HEK293 (cell line): ENCODE results near the gene VAT1.
A peak's percentile ranks its signal among the peaks of the same experiment; 100 is the strongest.

Source experiments
- CTCF ChIA-PET: fragments of 350-600 bp; formaldehyde crosslinking; extraction: SDS; loops from one replicate; lab custom pipeline; 2021; ENCODE audit warnings: antibody characterized with exemption; lab: Yijun Ruan, JAX
- POLR2A ChIA-PET: fragments of 300-600 bp; formaldehyde crosslinking; extraction: SDS; loops from one replicate; lab custom pipeline; 2020; ENCODE audit warnings: antibody characterized with exemption, inconsistent platforms; lab: Yijun Ruan, JAX
- H3K27ac ChIP-seq: fragments of 200-500 bp; sonication (Bioruptor generic); 2 replicates; pipeline ENCODE4 v1.5.1; 2014; ENCODE audit warnings: low read depth, low read length, control low read depth, inconsistent platforms; ENCODE audit errors: extremely low read depth
- H3K36me3 ChIP-seq, 2 experiments: fragments of 200-500 bp in 1 of 2; sonication (Bioruptor generic) in 1 of 2; 1 replicate in 1 of 2; 2 replicates in 1 of 2; pipeline ENCODE4 v1.5.1; 2014 to 2017; ENCODE audit warnings: inconsistent platforms in 2 of 2, low read length in 2 of 2; ENCODE audit not compliant: control insufficient read depth in 2 of 2, insufficient read depth in 1 of 2
- H3K4me1 ChIP-seq: fragments of 200-500 bp; sonication (Bioruptor generic); 2 replicates; pipeline ENCODE4 v1.5.1; 2014; ENCODE audit warnings: mild to moderate bottlenecking, low read length, inconsistent platforms; ENCODE audit not compliant: control insufficient read depth, insufficient read depth
- H3K4me3 ChIP-seq: 2 replicates; pipeline ENCODE4 v1.5.1; 2011; ENCODE audit warnings: low read depth, mild to moderate bottlenecking, control low read depth, low read length, moderate library complexity
- H3K9me3 ChIP-seq: fragments of 200-500 bp; sonication (Bioruptor generic); 2 replicates; pipeline ENCODE4 v1.5.1; 2014; ENCODE audit warnings: low read depth, low read length, inconsistent platforms; ENCODE audit not compliant: control insufficient read depth, insufficient read depth
- EGR2 ChIP-seq: fragments of 450-650 bp; formaldehyde crosslinking; IDR thresholded peaks from 2 replicates; pipeline ENCODE4 v1.5.1; 2016; ENCODE audit warnings: low read depth, missing biosample characterization, missing genetic modification characterization
- KLF1 ChIP-seq: fragments of 450-650 bp; formaldehyde crosslinking; IDR thresholded peaks from 2 replicates; pipeline ENCODE4 v1.5.1; 2016; ENCODE audit warnings: missing biosample characterization, missing genetic modification characterization
- KLF8 ChIP-seq: fragments of 450-650 bp; formaldehyde crosslinking; IDR thresholded peaks from 2 replicates; pipeline ENCODE4 v1.5.1; 2016; ENCODE audit warnings: missing biosample characterization, missing genetic modification characterization
- SETDB1 ChIP-seq: IDR thresholded peaks from one replicate; pipeline ENCODE4 v1.6.1; 2017; ENCODE audit warnings: mild to moderate bottlenecking, low read length, moderate library complexity, mixed read lengths; ENCODE audit not compliant: insufficient read length
- ZBTB49 ChIP-seq: fragments of 450-650 bp; formaldehyde crosslinking; IDR thresholded peaks from 2 replicates; pipeline ENCODE4 v1.5.1; 2016; ENCODE audit warnings: missing biosample characterization, missing genetic modification characterization, low read depth
- ZFHX2 ChIP-seq: fragments of 450-650 bp; formaldehyde crosslinking; conservative IDR thresholded peaks from 2 replicates; pipeline ENCODE4 v1.5.1; 2016; ENCODE audit warnings: missing biosample characterization, missing genetic modification characterization
- ZFP41 ChIP-seq: fragments of 450-650 bp; formaldehyde crosslinking; IDR thresholded peaks from 2 replicates; pipeline ENCODE4 v1.5.1; 2016; ENCODE audit warnings: missing biosample characterization, missing genetic modification characterization, borderline replicate concordance
- ZNF148 ChIP-seq: fragments of 450-650 bp; formaldehyde crosslinking; IDR thresholded peaks from 2 replicates; pipeline ENCODE4 v1.5.0; 2017; ENCODE audit warnings: missing biosample characterization, missing genetic modification characterization, borderline replicate concordance
- ZNF155 ChIP-seq: fragments of 450-650 bp; formaldehyde crosslinking; IDR thresholded peaks from 2 replicates; pipeline ENCODE4 v1.5.1; 2016; ENCODE audit warnings: missing biosample characterization, missing genetic modification characterization
- ZNF391 ChIP-seq: fragments of 450-650 bp; formaldehyde crosslinking; IDR thresholded peaks from 2 replicates; pipeline ENCODE4 v1.5.1; 2016; ENCODE audit warnings: low read depth, missing biosample characterization, missing genetic modification characterization, borderline replicate concordance
- ZNF398 ChIP-seq: fragments of 450-650 bp; formaldehyde crosslinking; IDR thresholded peaks from 2 replicates; pipeline ENCODE4 v1.5.1; 2017; ENCODE audit warnings: missing biosample characterization, missing genetic modification characterization
- ZNF558 ChIP-seq: fragments of 450-650 bp; formaldehyde crosslinking; IDR thresholded peaks from 2 replicates; pipeline ENCODE4 v1.5.1; 2016; ENCODE audit warnings: missing biosample characterization, missing genetic modification characterization
- ZNF571 ChIP-seq: fragments of 450-650 bp; formaldehyde crosslinking; IDR thresholded peaks from 2 replicates; pipeline ENCODE4 v1.5.0; 2017; ENCODE audit warnings: missing biosample characterization, missing genetic modification characterization
- ZNF639 ChIP-seq: fragments of 450-650 bp; formaldehyde crosslinking; IDR thresholded peaks from 2 replicates; pipeline ENCODE4 v1.5.1; 2016; ENCODE audit warnings: missing biosample characterization, missing genetic modification characterization
- ZNF837 ChIP-seq: fragments of 450-650 bp; formaldehyde crosslinking; IDR thresholded peaks from 2 replicates; pipeline ENCODE4 v1.5.1; 2016; ENCODE audit warnings: missing biosample characterization, missing genetic modification characterization
- ZNF843 ChIP-seq: fragments of 450-650 bp; formaldehyde crosslinking; IDR thresholded peaks from 2 replicates; pipeline ENCODE4 v1.5.1; 2016; ENCODE audit warnings: missing biosample characterization, missing genetic modification characterization

VAT1 gene

GRCh38 chr17:43020789-43021740 is 1.1 kb downstream of the VAT1 start (continued):
- no peak for TF ChIP-seq ZNF837 (tag by site-specific recombination)
- no peak for TF ChIP-seq SETDB1
- no peak for TF ChIP-seq ZNF639
- TF ChIP-seq EGR2 (tag by site-specific recombination) = no peak
- no peak for TF ChIP-seq ZBTB49 (tag by site-specific recombination)
- TF ChIP-seq KLF8 (tag by site-specific recombination) = peak; percentile 19
- TF ChIP-seq ZFP41 (tag by site-specific recombination) = no peak
- TF ChIP-seq ZFHX2 = no peak
- TF ChIP-seq ZNF843 = no peak
- TF ChIP-seq ZNF391 (tag by site-specific recombination) = no peak; the same call in 1 of the 2 replicates
- TF ChIP-seq ZNF148 (tag by site-specific recombination) = no peak
- TF ChIP-seq ZNF155 (tag by site-specific recombination) = no peak
- TF ChIP-seq ZNF571 (tag by site-specific recombination) = no peak

GRCh38 chr17:43020030-43020621 is 2.1 kb downstream of the VAT1 start:
- H3K9me3 ChIP-seq = no peaks in the 10 kb centered on the region
- TF ChIP-seq ZNF398 = peak; percentile 51; the same call in 1 of the 2 replicates
- TF ChIP-seq KLF1 (tag by site-specific recombination) = no peak
- TF ChIP-seq ZNF558 (tag by site-specific recombination) = no peak
- H3K27ac ChIP-seq = no peak overlapping the region
- ChIA-PET POLR2A (interaction anchor here (0.5 to 3.0 kb wide), 4 partner anchors 8 to 511 kb away, joined by 3 to 36 read pairs (median 10); partner anchors contain the start of gene RPL27), CTCF (interaction anchor here (1.3 kb wide), 1 partner anchor 14 kb away, joined by 3 read pairs; no protein-coding TSS in a partner anchor)
- no peak overlapping the region for H3K4me3 ChIP-seq
- H3K36me3 ChIP-seq = peaks cover 0 to 32% of the 10 kb centered on the region in 2 experiments; a peak in 2 of 3 replicates
- peaks cover 12% of the 10 kb centered on the region for H3K4me1 ChIP-seq
